ENCODE results near the gene STK32C.

STK32C gene

DNA sequence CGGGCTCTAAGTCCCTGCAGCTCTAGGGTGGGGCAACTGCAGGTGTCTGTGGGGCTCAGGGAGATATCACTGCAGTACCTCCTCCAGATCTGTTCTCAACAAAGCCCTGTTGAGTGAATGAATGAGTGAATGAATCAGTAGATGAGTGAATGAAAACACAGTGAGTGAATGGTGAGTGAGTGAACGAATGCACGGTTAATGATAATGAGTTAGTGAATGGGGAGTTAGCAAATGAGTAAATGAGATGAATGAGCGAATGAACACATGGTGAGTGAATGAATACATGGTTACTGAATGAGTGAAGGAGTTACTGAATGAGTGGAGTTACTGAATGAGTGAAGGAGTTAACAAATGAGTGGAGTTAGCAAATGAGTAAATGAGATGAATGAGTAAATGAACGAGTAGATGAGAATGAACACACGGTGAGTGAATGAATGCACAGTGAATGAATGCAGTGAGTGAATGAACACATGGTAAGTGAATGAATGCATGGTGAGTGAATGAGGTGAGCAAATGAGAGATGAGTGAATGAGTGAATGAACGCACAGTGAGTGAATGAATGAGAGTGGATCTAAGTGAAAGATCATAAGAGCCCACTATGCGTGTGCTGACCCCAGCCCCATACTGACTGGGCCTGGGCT lies 34.3 kb downstream of the STK32C start:
- TF ChIP-seq, protein P1, sequence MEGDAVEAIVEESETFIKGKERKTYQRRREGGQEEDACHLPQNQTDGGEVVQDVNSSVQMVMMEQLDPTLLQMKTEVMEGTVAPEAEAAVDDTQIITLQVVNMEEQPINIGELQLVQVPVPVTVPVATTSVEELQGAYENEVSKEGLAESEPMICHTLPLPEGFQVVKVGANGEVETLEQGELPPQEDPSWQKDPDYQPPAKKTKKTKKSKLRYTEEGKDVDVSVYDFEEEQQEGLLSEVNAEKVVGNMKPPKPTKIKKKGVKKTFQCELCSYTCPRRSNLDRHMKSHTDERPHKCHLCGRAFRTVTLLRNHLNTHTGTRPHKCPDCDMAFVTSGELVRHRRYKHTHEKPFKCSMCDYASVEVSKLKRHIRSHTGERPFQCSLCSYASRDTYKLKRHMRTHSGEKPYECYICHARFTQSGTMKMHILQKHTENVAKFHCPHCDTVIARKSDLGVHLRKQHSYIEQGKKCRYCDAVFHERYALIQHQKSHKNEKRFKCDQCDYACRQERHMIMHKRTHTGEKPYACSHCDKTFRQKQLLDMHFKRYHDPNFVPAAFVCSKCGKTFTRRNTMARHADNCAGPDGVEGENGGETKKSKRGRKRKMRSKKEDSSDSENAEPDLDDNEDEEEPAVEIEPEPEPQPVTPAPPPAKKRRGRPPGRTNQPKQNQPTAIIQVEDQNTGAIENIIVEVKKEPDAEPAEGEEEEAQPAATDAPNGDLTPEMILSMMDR (IDR thresholded peaks at IDR 0.05; ENCODE audit: insufficient read depth, low read length): no peak
- no peak for TF ChIP-seq POLR2AphosphoS5 (IDR thresholded peaks at IDR 0.05; ENCODE audit: low read depth)
- TF ChIP-seq GABPA (IDR thresholded peaks at IDR 0.05; ENCODE audit: low read depth): no peak
- TF ChIP-seq, protein P2, sequence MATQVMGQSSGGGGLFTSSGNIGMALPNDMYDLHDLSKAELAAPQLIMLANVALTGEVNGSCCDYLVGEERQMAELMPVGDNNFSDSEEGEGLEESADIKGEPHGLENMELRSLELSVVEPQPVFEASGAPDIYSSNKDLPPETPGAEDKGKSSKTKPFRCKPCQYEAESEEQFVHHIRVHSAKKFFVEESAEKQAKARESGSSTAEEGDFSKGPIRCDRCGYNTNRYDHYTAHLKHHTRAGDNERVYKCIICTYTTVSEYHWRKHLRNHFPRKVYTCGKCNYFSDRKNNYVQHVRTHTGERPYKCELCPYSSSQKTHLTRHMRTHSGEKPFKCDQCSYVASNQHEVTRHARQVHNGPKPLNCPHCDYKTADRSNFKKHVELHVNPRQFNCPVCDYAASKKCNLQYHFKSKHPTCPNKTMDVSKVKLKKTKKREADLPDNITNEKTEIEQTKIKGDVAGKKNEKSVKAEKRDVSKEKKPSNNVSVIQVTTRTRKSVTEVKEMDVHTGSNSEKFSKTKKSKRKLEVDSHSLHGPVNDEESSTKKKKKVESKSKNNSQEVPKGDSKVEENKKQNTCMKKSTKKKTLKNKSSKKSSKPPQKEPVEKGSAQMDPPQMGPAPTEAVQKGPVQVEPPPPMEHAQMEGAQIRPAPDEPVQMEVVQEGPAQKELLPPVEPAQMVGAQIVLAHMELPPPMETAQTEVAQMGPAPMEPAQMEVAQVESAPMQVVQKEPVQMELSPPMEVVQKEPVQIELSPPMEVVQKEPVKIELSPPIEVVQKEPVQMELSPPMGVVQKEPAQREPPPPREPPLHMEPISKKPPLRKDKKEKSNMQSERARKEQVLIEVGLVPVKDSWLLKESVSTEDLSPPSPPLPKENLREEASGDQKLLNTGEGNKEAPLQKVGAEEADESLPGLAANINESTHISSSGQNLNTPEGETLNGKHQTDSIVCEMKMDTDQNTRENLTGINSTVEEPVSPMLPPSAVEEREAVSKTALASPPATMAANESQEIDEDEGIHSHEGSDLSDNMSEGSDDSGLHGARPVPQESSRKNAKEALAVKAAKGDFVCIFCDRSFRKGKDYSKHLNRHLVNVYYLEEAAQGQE (IDR thresholded peaks at IDR 0.05; ENCODE audit: insufficient replicate concordance, low read depth): no peak
- TF ChIP-seq SPI1 (IDR thresholded peaks at IDR 0.05; ENCODE audit: borderline replicate concordance, low read depth): no peak
- Histone ChIP-seq H3K27me3 (ENCODE audit: insufficient read depth, poor library complexity, severe bottlenecking) (no peaks in the 10 kb centered on the region), H3K4me3 (replicated peaks; ENCODE audit: insufficient read depth, low read length) (no peak overlapping the region), H3K27ac (replicated peaks) (no peak overlapping the region)
- DNase-seq (ENCODE audit: low read depth in 1 of 2, low spot score in 1 of 2): no peak

DNA sequence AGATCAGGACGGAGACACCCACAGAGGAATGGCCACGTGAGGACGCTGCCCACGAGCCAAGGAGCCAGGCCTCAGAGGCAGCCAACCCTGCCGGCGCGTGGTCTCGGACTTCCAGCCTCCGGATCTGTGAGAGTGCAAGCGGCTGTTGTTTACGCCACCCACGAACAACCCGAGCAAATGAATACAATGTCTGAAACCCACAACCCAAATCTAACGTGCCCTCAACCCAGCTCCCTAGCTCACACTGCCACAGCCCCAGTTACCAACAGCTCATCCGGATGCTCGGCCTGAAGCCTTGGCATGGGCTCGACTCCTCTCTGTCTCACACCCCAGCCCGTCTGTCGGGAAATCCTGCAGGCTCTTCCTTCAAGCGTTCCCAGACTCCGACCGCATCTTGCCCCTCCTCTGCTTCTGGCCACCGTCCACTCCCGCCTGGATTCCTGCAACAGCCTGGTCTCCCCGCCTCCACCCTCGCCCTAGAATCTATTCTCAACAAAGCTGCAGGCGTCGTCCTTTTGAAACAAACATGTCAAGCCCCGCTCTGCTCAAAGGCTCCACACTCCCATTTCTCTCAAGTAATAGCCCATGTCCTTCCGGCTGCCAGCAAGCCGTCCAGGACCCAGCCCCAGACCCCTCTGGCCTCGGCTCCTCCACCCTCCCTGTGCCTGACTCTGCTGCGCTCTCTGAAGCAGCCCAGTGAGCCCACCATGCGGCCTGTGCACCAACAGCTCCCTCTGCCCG lies 35.3 kb downstream of the STK32C start:
- H3K4me3 ChIP-seq (replicated peaks; ENCODE audit: insufficient read depth, low read length): no peak overlapping the region
- DNase-seq (ENCODE audit: low read depth in 1 of 2, low spot score in 1 of 2): no peak
- TF ChIP-seq, protein P2 (IDR thresholded peaks at IDR 0.05; ENCODE audit: insufficient replicate concordance, low read depth): no peak
- TF ChIP-seq SPI1 (IDR thresholded peaks at IDR 0.05; ENCODE audit: borderline replicate concordance, low read depth) (no peak), GABPA (IDR thresholded peaks at IDR 0.05; ENCODE audit: low read depth) (no peak)

DNA sequence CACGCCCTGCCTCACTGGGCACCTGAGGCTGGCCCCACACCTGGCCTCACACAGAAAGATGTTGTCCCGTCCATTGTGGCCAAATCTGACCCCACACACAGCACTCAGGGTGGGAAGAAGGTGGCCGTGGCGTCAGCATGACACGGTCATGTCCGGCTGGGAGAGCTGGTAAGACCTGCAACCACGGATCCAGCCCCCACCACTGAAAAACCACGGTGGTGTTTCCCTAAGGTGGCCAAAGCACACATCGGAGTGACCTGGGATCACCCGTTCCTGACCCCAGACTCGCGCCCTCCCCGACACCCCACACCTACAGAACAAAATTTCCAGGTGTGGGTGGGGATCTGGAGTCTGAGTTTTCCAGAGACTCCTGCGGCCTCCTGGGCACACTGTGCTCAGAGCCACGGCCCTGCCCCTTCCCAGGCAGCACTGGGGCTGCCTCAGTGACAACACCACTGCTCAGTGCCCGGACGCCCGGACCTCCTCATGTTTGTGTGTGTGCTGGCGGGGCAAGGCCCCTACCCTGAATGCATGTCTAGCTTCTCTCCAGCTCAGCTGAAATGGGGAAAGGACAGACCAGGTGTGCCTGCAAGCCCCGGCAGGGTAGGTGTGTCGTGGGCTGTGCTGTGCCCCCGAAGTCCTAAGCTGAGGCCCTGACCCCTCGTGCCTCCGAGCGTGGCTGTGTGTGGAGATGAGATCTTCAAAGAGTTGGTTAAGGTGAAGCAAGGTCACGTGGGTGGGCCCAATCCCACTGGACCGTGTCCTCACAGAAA lies 36.1 kb downstream of the STK32C start:
- Histone ChIP-seq H3K27me3 (ENCODE audit: insufficient read depth, poor library complexity, severe bottlenecking) (no peaks in the 10 kb centered on the region), H3K27ac (replicated peaks) (no peak overlapping the region), H3K4me3 (replicated peaks; ENCODE audit: insufficient read depth, low read length) (no peak overlapping the region)
- no peak for DNase-seq (ENCODE audit: low read depth in 1 of 2, low spot score in 1 of 2)
- TF ChIP-seq POLR2AphosphoS5 (IDR thresholded peaks at IDR 0.05; ENCODE audit: low read depth): no peak
- TF ChIP-seq, protein P1 (IDR thresholded peaks at IDR 0.05; ENCODE audit: insufficient read depth, low read length): no peak
- no peak for TF ChIP-seq GABPA (IDR thresholded peaks at IDR 0.05; ENCODE audit: low read depth)
- TF ChIP-seq, protein P2 (IDR thresholded peaks at IDR 0.05; ENCODE audit: insufficient replicate concordance, low read depth): no peak
- TF ChIP-seq SPI1 (IDR thresholded peaks at IDR 0.05; ENCODE audit: borderline replicate concordance, low read depth): no peak

More for the DNA sequence above, 35.3 kb downstream of the STK32C start:
- no peaks in the 10 kb centered on the region for H3K27me3 ChIP-seq (ENCODE audit: insufficient read depth, poor library complexity, severe bottlenecking)
- H3K27ac ChIP-seq (replicated peaks): no peak overlapping the region
